ENCODE data around the gene MAP3K9.
"Not testable (repeated sequence)": the region's sequence is repeated elsewhere in the genome, so short reads cannot be mapped to it uniquely, and the experiment has no call there.

MAP3K9 gene

DNA sequence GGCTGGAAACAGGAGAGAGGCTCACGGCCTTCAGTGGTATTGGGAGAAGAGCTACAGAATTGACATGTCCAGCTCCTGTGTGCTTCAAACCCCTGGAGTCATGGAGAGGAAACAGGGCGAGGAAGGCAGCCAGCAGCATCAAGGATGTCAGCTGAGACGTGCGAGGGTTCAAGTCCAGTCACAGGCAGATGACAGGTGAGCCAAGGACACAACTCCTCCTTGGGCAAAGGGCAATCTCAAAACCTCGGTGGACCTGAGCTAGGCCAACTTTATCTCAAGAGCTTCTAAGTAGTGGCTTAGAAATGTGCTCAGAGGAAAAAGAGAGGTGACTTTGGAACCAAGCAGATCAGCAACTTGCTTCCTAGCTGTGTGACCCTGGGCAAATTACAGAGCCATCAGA is 86.0 kb downstream of the MAP3K9 start:
- no peak for FAIRE-seq

GRCh38 chr14:70722418-70722817 is 86.9 kb downstream of the MAP3K9 start:
- FAIRE-seq, result no peak

DNA sequence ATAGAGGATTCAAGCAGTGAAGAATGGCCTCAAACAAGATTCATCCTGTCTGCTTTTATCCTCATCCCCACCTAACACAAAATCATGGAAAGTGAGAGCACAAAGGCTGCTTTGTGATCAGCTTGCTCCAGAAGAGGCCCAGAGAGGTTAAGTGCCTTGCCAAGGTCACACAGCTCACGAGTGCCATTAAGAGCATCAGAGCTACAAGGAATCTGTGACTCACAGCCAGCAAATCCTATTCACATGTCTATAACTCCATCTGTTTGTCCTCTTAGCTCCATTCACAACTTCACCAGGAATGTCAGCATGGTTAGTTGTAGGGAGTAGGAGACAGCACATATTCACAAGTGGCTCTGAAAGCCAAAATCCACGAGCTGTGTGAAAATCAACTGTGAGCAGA is 87.8 kb downstream of the MAP3K9 start:
- no peak for FAIRE-seq

- no peak for FAIRE-seq
These were observed 90.8 kb downstream of the MAP3K9 start for GRCh38 chr14:70718383-70719118.

GRCh38 chr14:70716958-70717357 is 92.4 kb downstream of the MAP3K9 start:
- FAIRE-seq, result no peak

GRCh38 chr14:70716483-70716882 is 92.8 kb downstream of the MAP3K9 start:
- no peak for FAIRE-seq

GRCh38 chr14:70714055-70714550 is 95.2 kb downstream of the MAP3K9 start:
- FAIRE-seq, result peak; percentile 44

- no peak for FAIRE-seq
These were observed 95.8 kb downstream of the MAP3K9 start for GRCh38 chr14:70713511-70713916.

- FAIRE-seq, result no peak
These were observed 96.2 kb downstream of the MAP3K9 start for GRCh38 chr14:70713096-70713495.

DNA sequence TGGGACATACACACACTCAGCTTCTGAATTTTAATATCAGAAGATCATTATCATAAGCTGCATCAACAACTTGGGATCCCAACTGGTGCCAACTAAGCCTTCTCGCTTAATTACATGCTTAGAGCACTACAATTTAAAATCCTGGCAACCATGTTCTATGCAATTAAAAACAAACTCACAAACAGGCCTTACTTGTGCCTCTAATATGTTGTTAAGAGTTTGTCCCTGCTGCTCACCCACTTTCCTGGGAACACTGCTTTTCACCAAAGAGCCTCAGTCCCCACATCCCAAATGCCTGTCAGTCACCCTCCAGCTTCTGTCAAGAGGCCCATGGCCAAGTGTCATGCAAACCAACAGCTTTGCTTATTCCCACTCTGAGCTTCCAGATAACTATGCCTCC is 97.9 kb downstream of the MAP3K9 start:
- no peak for FAIRE-seq

DNA sequence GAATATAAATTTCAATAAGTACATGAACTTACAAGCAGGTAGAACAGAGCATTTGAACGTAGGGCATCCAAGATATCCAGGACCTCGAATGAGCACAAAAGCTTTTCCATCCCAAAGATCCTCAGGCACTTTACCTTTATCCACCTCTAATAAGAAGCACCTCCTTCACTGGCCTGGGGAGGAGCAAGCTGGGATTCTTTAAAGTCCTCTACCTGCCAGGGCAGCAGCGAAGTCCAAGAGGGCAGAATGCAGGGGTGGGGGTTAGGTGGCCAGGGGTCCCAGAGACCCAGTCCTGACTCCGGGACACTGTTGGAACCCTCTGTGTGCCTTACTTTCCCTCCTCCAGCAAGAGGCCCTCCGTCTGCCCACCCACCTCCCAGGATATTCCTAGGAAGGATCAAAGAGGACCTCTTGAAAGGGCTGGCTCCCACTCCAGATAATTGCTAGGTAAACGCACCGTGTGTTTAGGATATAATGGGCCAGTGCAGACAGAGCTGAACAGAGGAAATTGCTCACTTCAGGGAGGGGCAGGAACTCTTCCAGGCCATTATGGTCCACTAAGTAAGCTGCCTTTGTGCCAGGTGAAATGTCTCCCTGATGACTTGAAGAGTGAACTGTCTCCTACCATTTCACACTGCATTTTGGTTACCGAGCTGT is 99.5 kb downstream of the MAP3K9 start:
- FAIRE-seq, result no peak

GRCh38 chr14:70708717-70709570 is 100.4 kb downstream of the MAP3K9 start:
- no peak for FAIRE-seq

GRCh38 chr14:70707138-70708038 is 101.9 kb downstream of the MAP3K9 start:
- FAIRE-seq, result no peak

DNA sequence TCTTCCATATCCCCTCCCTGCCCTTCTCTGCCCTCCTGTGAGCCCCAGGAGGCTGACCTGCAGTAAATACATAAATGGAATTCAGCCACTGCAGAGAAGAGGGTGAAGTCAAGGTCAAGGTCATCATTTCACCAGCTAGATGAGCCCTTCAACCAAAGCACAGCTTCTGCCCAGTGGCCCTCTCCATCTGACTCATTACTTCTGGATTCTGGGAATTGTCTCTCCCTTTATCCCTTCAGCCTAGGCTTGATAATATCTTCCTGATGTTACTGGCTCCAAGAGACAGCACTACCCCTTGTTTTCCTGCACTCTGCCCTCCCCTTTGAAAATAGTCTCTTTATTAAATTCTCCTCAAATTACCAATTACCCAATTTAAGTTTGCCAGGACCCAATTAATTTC is 103.1 kb downstream of the MAP3K9 start:
- FAIRE-seq, result no peak

- FAIRE-seq, result no peak
These were observed 104.4 kb downstream of the MAP3K9 start for GRCh38 chr14:70704960-70705359.

DNA sequence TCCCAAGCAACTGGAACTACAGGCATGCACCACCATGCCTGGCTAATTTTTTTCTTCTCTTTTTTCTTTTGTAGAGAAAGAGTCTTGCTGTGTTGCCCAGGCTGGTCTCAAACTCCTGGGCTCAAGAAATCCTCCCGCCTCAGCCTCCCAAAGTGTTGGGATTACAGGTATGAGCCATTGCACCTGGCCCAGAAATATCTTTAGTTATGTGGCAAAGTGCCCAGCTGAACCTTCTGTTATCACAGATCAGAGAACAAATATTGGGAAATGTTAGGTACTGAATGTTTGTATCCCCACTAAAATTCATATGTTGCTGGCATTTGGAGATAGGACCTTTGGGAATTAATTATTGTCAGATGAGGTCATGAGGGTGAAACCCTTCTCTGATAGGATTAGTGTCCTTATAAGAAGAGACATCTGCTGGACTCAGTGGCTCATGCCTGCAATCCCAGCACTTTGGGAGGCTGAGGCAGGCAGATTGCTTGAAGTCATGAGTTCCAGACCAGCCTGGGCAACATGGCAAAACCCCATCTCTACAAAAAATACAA is 105.6 kb downstream of the MAP3K9 start:
- not testable (repeated sequence) for FAIRE-seq

- no peak for FAIRE-seq
These were observed 107.2 kb downstream of the MAP3K9 start for GRCh38 chr14:70702161-70702560.

- no peak for FAIRE-seq
These were observed 107.7 kb downstream of the MAP3K9 start for GRCh38 chr14:70701610-70702009.

DNA sequence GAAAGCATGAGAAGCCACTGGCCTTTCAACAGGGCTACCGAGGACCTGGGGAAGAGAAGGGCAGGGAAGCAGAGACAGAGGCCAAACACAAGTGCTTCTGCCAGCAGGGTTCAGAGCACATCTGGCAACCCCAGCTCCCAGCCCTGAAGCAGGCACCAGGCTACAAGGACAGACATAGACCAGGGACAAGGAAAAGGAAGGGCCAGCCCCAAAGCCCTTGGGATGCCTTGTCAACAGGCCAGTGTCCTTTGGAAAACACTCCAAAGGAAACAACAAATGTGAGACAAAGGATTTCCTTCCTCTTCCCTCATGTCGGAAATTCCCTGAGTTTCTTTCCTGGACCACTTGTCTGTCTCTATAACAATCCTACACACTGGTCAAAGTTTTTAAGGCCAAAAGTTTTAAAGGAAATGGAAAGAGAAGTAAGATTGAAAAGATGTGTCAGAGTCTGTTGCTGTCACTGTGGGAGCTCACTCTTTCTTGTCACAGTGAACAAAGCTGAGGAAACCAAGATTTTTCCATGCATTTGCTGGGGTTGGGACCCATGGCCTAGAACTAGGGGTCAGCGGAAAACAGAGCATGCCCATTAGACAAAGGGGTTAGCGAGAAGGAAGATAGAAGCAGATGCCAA is 108.2 kb downstream of the MAP3K9 start:
- no peak for FAIRE-seq

DNA sequence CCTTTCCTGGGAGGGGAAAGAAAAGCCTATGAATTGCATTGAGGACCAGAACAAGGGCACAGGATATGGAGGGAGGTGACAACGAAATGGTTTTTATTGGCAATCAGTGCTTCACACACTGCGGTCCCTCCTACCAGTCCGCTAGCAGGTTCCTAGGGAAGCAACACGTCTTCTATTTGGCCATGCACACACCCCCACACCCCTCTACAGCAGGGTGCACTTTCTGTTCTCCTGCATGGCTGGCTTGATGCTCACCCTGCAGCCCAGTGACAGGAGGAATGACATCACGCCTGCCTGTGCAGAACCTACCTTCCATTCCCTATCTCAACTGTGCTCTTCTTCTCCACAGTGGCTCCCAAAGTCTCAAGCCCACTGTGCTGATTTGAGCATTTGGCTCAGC is 109.7 kb downstream of the MAP3K9 start:
- FAIRE-seq, result no peak

- no peak for FAIRE-seq
These were observed 111.0 kb downstream of the MAP3K9 start for GRCh38 chr14:70698288-70698687.

GRCh38 chr14:70697701-70698100 is 111.6 kb downstream of the MAP3K9 start:
- no peak for FAIRE-seq

Data from A204.1 (cell line).